ENCODE measurements around the gene HOXD3.

HOXD3 gene

GRCh38 chr2:176150584-176151441 is 6.3 kb upstream of the HOXD3 start:
- no peak for DNase-seq

DNA sequence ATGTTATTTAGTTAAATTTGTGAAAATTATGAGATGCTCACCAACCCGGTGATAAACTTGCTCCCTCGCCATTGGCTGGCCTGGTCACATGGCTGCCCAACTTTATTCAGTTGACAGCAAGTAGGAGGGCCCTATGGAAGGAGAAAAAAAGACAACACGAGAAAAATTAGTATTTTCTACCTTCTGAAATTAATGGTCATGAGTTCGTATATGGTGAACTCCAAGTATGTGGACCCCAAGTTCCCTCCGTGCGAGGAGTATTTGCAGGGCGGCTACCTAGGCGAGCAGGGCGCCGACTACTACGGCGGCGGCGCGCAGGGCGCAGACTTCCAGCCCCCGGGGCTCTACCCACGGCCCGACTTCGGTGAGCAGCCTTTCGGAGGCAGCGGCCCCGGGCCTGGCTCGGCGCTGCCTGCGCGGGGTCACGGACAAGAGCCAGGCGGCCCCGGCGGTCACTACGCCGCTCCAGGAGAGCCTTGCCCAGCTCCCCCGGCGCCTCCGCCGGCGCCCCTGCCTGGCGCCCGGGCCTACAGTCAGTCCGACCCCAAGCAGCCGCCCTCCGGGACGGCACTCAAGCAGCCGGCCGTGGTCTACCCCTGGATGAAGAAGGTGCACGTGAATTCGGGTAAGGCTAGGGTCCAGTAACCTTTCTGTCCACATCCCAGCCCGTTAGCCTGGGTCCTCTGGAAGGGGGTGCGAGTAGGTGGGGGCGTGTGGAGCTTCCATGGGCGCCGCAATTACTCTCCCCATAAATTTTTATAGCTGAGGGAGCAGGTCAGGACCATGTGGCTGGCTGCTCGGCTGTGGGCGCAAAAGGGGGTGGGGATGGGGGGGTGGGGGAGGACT is 5.4 kb upstream of the HOXD3 start, which contains the start of gene HOXD4:
TSS of gene HOXD4 (plus strand) at position 109 of the 846 bp plus-strand sequence. CDS start at position 193, 84 bp downstream.
- no peak for DNase-seq

GRCh38 chr2:176152350-176153181 is 4.5 kb upstream of the HOXD3 start:
- DNase-seq = no peak

DNA sequence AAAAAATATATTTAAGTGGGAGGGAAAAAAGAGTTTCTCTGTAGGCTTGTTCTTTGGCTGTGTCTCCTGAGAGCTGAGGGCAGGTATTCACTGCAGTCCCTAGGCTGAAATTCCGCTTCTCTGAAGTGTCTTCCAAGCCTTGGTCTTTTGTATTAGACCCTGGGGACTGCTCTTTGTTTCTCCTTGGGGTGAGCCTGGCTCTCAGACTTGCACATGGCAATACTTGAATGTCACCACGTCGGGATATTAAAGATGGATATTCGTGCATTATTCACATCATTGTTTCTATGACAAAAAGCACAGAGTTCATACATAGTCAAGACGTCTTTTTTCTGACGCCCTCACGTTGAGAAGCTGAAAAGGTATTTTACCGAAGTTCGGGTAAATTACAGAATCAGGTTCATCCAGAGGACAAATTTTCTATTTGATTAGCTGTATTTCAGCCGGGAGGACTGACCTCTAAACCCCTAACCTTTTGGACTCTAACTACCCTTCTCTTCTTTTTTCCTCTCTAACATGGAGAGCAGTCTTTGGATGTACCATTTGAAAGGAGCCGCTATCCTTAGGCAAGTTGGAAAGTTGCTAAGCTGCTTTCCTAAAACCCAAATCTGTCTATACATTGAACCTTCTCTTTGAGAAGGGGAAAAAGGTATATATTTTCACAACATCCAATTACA is 2.4 kb upstream of the HOXD3 start:
- no peak for DNase-seq

DNA sequence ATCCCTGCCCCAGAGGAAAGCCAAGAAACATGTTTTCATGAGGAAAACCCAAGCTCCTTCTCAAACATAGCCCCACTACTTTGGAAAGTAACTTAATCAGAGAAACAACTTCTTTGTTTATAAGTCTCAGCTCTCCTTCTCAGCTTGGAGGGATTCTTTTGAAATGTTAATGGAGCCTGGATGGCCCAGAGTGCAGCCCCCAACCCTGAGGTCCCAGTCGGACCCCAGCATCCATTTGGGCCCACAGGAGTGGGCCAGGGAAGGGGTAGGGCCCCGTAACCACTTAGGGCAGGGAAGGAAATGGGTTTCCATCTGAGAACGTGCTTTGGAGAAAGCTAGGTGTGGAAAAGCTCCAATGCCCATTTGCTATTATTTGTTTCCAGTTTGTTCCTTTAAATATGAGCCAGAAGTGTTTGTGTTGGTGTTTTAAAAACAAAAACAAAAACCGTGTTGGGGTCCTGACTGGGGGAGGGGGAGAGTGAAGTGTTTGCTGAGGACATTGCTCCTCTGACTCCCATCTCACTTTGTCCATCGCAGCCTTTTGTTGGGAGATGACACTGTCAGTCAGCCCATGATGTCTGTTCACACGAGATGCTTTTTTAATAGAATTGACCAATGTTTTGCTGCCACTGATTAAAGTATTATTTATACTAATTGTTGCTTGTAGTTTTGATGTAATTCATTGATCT is 1.6 kb upstream of the HOXD3 start:
- no peak for DNase-seq

DNA sequence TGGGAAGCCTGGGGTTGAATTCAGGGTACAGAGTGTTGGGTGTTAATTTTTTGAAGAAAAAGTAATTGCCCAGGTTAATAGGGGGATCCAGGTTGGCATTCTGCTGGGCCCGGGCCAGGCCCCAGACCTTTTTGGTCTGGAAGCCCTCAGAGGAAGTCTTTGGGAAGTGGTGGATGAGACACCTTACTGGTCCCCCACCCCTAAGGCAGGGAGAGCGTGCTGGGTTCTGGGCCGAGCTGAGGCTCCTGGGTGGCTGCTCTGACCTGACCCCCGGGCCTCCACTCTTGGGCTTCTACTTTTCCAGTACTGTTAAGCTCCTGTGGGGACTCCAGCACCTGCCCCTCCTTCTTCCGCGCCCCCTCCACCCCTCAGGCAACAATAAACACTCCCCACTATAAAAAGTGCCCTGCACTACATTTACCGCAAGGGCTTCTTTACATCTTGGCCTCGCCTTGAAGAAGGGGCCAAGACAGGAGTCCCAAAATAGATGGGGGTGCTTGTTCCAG is 753 bp upstream of the HOXD3 start:
- no peak for DNase-seq

DNA sequence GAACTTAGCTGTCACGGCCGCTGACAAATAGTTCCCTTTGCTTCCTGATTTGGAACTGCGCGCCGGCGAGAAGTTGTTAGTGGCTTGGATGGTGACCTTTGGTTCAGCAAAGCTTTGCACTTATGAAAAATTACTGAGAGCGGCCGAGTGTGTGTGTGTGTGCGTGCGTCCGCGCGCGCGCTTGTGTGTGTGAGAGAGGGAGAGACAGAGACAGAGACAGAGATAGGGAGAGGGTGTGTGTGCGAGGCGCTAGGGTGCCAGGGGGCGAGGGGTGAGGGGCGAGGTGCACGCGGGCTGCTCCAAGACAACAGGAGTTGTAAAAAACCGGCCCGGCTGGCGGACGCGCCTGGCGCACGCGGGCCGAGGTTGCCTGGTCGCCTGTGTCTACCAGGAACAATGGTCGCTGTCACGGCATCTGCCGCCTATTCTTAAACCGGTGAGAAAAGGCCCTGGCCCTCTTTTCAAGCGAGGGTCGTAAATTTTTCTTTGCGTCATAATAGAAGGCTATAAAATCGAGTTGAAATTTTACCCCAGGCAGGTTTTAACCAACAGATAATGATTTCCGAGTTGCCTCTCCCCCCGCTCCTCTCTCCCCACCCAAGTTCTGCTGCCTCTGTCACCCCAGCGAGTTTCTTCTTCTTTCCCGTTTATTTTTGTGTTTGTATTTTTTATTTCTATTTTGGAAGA is 535 bp downstream of the HOXD3 start:
- no peak for DNase-seq

GRCh38 chr2:176158186-176158591 is 1.1 kb downstream of the HOXD3 start:
- DNase-seq = no peak

GRCh38 chr2:176158855-176159662 is 2.0 kb downstream of the HOXD3 start:
- DNase-seq = no peak

GRCh38 chr2:176159663-176160250 is 2.6 kb downstream of the HOXD3 start:
- DNase-seq = no peak

DNA sequence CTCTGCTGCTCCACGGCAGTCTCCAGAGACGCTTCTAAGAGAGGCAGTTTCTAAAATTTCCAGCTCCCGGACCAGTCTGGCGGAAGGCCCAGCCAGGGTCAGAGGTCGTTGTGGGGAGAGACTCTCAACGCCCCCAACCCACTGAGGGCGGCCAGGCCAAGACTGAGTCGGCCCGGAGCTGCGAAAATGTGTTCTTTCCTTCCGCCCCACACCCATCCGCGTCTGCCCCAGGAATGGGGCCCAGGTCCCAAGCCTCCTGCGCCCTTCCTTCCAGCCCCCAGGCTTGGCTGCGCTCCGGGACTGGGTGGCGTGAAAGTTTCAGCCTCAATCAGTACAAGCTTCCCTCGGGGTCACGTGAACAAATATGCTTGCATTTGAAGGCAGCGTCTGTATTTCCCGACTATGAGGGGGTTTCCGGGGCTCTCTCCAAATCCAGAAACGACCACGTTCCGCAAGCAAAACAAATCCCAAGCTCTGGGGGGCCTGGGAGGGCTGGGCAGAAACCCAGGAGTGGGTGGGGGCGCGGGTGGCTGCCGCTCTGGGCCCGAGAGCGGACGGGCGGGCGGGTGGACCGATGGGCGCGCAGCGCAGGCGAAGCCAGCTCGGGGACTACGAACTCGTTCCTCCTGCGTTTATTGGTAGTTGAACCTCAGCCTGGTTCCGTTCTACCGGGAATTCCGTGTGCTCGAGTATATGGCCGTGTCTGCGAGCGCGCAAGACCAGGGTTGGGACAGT is 3.3 kb downstream of the HOXD3 start:
- no peak for DNase-seq

GRCh38 chr2:176160986-176161824 is 4.1 kb downstream of the HOXD3 start:
- no peak for DNase-seq

DNA sequence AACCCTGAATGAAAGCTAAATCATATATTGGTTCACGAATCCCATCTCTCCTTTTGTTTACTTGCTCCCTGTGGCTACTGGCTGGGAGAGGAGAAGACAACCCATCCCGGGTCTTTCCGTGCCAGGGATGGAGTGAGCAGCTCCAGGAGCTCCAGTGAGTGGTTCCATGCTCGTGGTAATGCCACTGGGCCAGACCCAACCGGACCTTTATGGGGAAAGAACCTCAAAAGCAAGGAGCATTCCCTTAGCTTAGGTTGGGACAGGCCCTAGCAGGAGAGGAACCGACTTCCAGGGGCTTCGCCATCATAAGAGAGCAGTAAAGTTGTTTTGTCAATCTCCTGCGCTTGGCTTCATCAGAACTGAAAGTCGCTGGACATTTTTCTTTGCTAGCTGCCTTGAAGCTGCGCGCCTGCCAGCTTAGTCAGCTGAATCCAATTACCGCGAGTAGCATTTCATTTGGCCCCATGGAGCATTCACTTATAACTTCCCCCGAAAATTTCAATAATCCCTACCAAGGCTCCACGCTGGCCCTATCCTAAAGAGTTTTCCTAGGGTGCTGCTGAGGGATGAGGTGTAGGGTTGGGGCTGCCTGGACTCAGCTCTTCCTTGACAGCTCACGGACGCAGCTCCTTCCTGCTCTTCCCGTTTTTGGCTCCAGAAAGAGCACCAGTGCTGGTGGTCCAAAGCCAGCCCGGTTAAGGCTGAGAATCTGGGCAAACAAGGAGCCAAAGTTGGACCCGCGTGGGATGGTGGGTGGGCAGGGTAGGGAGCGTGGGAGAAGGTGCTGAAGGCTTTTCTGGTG is 4.9 kb downstream of the HOXD3 start:
- DNase-seq = no peak

- no peak for DNase-seq
Measured at GRCh38 chr2:176162911-176163671, 6.0 kb downstream of the HOXD3 start.

GRCh38 chr2:176163672-176164056 is 6.6 kb downstream of the HOXD3 start:
- DNase-seq = no peak

DNA sequence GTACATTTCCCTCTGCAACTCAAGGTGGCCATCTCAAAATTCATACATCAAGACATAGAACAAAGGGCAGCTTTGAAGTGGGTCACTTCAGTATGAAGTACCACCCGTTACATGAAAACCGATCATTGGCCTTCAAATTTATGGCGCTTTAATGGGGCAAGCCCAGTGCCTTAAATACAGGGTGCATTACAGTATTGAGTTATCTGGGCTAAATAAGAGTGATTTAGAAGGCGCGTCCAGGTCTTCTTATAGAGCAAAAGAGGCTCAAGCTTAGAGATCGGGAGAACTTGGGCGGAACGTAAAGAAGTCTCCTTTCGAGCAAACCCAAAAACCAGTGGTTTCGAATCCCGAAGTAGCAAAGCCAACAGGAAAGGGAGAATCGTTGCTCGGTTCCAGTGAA is 7.1 kb downstream of the HOXD3 start:
- no peak for DNase-seq

Data from suppressor macrophage treated with lipopolysaccharide for 1 hour (primary cell).